ENCODE measurements around the gene CD180. TPM values are rescaled to one million over a fixed set of nuclear protein-coding genes. Genes with fewer than 3 reads are reported as not detected.

Gene CD180
- total RNA-seq, 1 donor from 2014 or later, result not detected

DNA sequence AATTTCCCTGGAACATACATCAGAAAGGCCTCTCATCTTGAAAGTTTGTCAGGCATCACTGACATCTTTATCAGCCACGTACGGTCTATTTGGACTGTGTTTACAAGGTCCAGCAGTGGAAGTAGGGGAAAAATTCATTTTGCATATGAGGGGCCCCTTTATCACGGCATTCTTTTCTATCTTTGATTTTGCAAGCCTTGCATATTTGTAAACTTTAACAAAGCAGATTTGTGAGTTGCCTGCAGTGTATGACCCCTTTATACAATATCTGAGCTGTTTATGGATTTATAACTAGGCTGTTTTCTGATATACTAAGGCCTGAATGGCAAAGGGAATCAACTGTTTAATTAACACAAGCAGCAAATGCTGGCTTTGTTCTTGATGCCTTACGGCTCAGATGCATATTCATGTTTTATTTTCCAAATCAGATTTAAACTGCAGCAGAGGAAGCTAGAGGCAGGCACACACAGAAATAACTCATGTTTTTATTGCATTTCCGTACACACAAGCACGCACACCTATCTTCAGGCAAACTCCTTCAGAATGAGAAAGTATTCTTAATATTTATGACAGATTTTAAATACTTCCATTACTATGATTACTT, 61.1 kb downstream of the CD180 start:
- TF ChIP-seq, protein P1, sequence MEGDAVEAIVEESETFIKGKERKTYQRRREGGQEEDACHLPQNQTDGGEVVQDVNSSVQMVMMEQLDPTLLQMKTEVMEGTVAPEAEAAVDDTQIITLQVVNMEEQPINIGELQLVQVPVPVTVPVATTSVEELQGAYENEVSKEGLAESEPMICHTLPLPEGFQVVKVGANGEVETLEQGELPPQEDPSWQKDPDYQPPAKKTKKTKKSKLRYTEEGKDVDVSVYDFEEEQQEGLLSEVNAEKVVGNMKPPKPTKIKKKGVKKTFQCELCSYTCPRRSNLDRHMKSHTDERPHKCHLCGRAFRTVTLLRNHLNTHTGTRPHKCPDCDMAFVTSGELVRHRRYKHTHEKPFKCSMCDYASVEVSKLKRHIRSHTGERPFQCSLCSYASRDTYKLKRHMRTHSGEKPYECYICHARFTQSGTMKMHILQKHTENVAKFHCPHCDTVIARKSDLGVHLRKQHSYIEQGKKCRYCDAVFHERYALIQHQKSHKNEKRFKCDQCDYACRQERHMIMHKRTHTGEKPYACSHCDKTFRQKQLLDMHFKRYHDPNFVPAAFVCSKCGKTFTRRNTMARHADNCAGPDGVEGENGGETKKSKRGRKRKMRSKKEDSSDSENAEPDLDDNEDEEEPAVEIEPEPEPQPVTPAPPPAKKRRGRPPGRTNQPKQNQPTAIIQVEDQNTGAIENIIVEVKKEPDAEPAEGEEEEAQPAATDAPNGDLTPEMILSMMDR (IDR thresholded peaks at IDR 0.05; ENCODE audit: unreplicated experiment), result no peak
- Mint-ChIP-seq H3K4me3 (no peak overlapping the region), H3K27ac (no peak overlapping the region), H3K27me3 (ENCODE audit: low read depth) (no peaks in the 10 kb centered on the region), H3K4me1 (peaks cover 6% of the 10 kb centered on the region), H3K36me3 (peaks cover 3% of the 10 kb centered on the region), H3K9me3 (no peaks in the 10 kb centered on the region)
- DNase-seq (ENCODE audit: low spot score in 2 of 2, unreplicated experiment in 2 of 2), result no peak

DNA sequence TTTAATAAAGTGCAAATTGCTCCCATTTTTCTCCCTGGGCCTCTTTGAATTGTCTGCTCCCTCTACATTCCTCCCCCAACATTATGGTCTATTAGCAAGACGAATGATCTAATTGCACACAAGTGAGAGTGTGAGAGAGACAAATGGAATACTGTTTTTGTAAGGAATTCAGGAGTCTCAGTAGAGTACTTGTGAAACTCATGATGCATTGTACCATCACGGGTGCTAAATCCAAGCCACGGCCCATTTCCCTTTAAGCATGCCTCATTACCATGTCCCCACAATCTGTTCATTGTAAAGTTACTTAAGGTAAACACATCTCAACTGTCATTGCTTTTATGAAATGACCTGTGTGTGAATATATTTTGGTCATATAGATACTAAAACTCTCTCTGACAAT, 62.8 kb downstream of the CD180 start:
- Mint-ChIP-seq H3K4me3 (no peak overlapping the region), H3K27me3 (ENCODE audit: low read depth) (no peaks in the 10 kb centered on the region), H3K9me3 (no peaks in the 10 kb centered on the region), H3K4me1 (peaks cover 6% of the 10 kb centered on the region), H3K27ac (no peak overlapping the region), H3K36me3 (peaks cover 3% of the 10 kb centered on the region)
- TF ChIP-seq, protein P1 (IDR thresholded peaks at IDR 0.05; ENCODE audit: unreplicated experiment), result no peak
- DNase-seq (ENCODE audit: low spot score in 2 of 2, unreplicated experiment in 2 of 2), result no peak

DNA sequence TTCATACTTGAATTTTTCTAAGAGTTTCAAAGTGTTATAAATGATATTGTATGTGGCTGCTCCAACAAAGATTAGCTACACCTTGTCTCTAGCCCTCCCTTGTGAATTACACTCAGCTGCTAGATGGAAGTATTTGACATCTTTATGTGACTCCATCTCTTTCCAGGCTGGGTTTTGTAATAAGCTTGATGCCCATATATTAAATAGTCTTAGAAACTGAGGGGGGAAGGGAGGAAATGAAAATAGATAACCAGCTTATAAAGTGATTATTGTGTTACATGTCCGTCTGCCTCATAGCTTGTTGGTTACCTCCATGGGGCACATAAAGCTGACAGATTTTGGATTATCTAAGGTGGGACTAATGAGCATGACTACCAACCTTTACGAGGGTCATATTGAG, 63.4 kb downstream of the CD180 start:
- Mint-ChIP-seq H3K27me3 (ENCODE audit: low read depth) (no peaks in the 10 kb centered on the region), H3K4me1 (peaks cover 6% of the 10 kb centered on the region), H3K4me3 (no peak overlapping the region), H3K27ac (no peak overlapping the region), H3K36me3 (peaks cover 5% of the 10 kb centered on the region), H3K9me3 (no peaks in the 10 kb centered on the region)
- no peak for DNase-seq (ENCODE audit: low spot score in 2 of 2, unreplicated experiment in 2 of 2)
- TF ChIP-seq, protein P1 (IDR thresholded peaks at IDR 0.05; ENCODE audit: unreplicated experiment), result no peak

- Mint-ChIP-seq H3K36me3 (peaks cover 22% of the 10 kb centered on the region), H3K9me3 (peaks cover 18% of the 10 kb centered on the region), H3K4me1 (no peaks in the 10 kb centered on the region), H3K27ac (no peak overlapping the region), H3K4me3 (no peak overlapping the region), H3K27me3 (ENCODE audit: low read depth) (no peaks in the 10 kb centered on the region)
- no peak for DNase-seq (ENCODE audit: low spot score in 2 of 2, unreplicated experiment in 2 of 2)
- TF ChIP-seq, protein P1 (IDR thresholded peaks at IDR 0.05; ENCODE audit: unreplicated experiment), result no peak
Observed at GRCh38 chr5:67129768-67130167, 66.8 kb downstream of the CD180 start.

Measured in mesothelial cell of epicardium (in vitro differentiated cells).